ENCODE results near the gene CDKN2B-AS1. TPM values are rescaled to one million over a fixed set of nuclear protein-coding genes. Genes with fewer than 3 reads are reported as not detected.

The CDKN2B-AS1 gene
- total RNA-seq, 1 donor = 9.5 TPM

GRCh38 chr9:22078081-22078480, 83.5 kb downstream of the CDKN2B-AS1 start:
- no peak for TF ChIP-seq CTCF (IDR thresholded peaks at IDR 0.05; ENCODE audit: insufficient read depth, low read depth, low read length)
- no peak for DNase-seq (ENCODE audit: low read depth)

GRCh38 chr9:22079873-22080341, 85.3 kb downstream of the CDKN2B-AS1 start:
- DNase-seq (ENCODE audit: low read depth) = peak; percentile 70
- TF ChIP-seq CTCF (IDR thresholded peaks at IDR 0.05; ENCODE audit: insufficient read depth, low read depth, low read length) = no peak
- H3K4me3 ChIP-seq (ENCODE audit: low read depth, low read length) = no peak overlapping the region

More at GRCh38 chr9:22078081-22078480, 83.5 kb downstream of the CDKN2B-AS1 start:
- H3K4me3 ChIP-seq (ENCODE audit: low read depth, low read length) = no peak overlapping the region

GRCh38 chr9:22084336-22085035, 89.9 kb downstream of the CDKN2B-AS1 start:
- H3K4me3 ChIP-seq (ENCODE audit: low read depth, low read length) = no peak overlapping the region
- no peak for TF ChIP-seq CTCF (IDR thresholded peaks at IDR 0.05; ENCODE audit: insufficient read depth, low read depth, low read length)
- DNase-seq (ENCODE audit: low read depth) = peak; percentile 88

GRCh38 chr9:22088053-22088716, 93.6 kb downstream of the CDKN2B-AS1 start:
- no peak for TF ChIP-seq CTCF (IDR thresholded peaks at IDR 0.05; ENCODE audit: insufficient read depth, low read depth, low read length)
- DNase-seq (ENCODE audit: low read depth) = no peak
- H3K4me3 ChIP-seq (ENCODE audit: low read depth, low read length) = no peak overlapping the region

- no peak overlapping the region for H3K4me3 ChIP-seq (ENCODE audit: low read depth, low read length)
- DNase-seq (ENCODE audit: low read depth) = peak; percentile 20
- no peak for TF ChIP-seq CTCF (IDR thresholded peaks at IDR 0.05; ENCODE audit: insufficient read depth, low read depth, low read length)
These were observed 94.1 kb downstream of the CDKN2B-AS1 start for GRCh38 chr9:22088717-22089061.

- peak; percentile 94 for DNase-seq (ENCODE audit: low read depth)
- H3K4me3 ChIP-seq (ENCODE audit: low read depth, low read length) = no peak overlapping the region
- no peak for TF ChIP-seq CTCF (IDR thresholded peaks at IDR 0.05; ENCODE audit: insufficient read depth, low read depth, low read length)
These were observed 103.1 kb downstream of the CDKN2B-AS1 start for GRCh38 chr9:22097707-22098106.
